NB4 (cell line): ENCODE measurements around the gene C4orf33.
"Not testable (repeated sequence)": the region's sequence is repeated elsewhere in the genome, so short reads cannot be mapped to it uniquely, and the experiment has no call there.

Source experiments
- DNase-seq: peaks from one replicate; pipeline ENCODE4 v3.0.0; 2010; ENCODE audit warnings: low read depth
- H3K4me3 ChIP-seq: one replicate; pipeline ENCODE4 v1.5.1; 2011; ENCODE audit warnings: mild to moderate bottlenecking, low read depth, low read length, moderate library complexity
- CTCF ChIP-seq: IDR thresholded peaks from one replicate; pipeline ENCODE4 v1.5.1; 2012; ENCODE audit warnings: low read depth, low read length
- MYC ChIP-seq: IDR thresholded peaks from 2 replicates; pipeline ENCODE4 v1.6.1; 2011; ENCODE audit warnings: low read depth, low read length
- POLR2A ChIP-seq: IDR thresholded peaks from 2 replicates; pipeline ENCODE4 v1.6.1; 2011; ENCODE audit warnings: mild to moderate bottlenecking; ENCODE audit not compliant: insufficient read length; ENCODE audit errors: extremely low read depth
- TF ChIP-seq, protein P1 (sequence below): IDR thresholded peaks from 2 replicates; pipeline ENCODE4 v1.6.1; 2011; ENCODE audit warnings: low read depth, low read length

C4orf33 gene

DNA sequence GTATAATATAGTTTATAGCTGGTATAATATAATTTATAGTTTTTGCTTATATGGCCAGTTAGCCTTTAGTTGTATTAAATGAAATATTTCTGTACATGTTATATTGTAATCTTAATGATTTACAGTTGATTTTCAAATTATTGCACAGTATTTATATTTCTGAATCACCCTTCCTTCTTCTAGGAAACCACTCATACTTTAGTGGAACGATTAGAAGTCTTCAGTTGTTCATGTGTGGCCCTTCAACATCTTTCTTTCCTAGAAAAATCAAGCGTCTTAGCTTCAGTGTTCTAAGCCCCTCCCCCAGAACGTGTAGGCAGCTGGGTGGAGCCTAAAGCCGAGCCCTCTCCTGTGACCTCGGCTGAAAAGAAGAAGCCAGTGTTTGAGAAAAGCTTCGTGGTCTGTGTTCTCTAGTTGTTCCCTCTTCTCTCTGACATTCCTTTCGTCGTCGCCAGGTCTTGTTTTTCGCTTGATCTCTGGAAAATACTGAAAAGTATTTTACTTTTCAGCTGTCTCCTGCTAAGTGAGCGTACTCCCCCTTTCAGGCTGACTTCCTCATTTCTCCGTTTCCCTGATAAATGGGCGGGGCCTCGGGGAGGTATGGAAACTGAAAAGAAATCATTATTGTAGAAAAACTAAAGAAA is at the start of gene C4orf33:
TSS of gene C4orf33 (plus strand) at position 342 of the 644 bp plus-strand sequence. CDS start 6,459 bp downstream, outside the sequence.
- peak within 1 kb of the TSS; percentile 86 for H3K4me3 ChIP-seq
- TF ChIP-seq, protein P1, sequence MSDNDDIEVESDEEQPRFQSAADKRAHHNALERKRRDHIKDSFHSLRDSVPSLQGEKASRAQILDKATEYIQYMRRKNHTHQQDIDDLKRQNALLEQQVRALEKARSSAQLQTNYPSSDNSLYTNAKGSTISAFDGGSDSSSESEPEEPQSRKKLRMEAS, result no peak
- 0 out of 2 replicates have a peak, but pooled peaks have one; percentile 19 for TF ChIP-seq MYC
- peak; percentile 81 for DNase-seq

DNA sequence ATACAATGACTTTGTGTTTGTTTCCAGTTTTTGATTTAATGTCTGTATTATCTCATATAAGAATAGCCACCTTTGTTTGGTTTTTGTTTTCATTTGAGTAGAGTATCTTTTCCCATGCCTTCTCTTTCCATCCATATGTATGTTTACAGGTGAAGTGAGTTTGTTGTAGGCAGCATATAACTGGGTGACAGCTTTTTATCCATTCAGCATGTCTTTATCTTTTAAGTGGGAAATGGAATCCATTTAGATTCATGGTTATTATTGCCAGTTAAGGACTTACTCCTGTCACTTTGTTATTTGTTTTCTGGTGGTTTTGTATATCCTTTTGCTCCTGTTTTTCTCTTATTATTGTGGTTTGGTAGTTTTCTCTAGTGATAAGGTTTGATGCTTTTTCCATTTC is 36.9 kb upstream of the C4orf33 start:
- TF ChIP-seq MYC, result no peak
- TF ChIP-seq CTCF, result no peak
- no peak for TF ChIP-seq POLR2A
- TF ChIP-seq, protein P1, result no peak
- no peak for DNase-seq

DNA sequence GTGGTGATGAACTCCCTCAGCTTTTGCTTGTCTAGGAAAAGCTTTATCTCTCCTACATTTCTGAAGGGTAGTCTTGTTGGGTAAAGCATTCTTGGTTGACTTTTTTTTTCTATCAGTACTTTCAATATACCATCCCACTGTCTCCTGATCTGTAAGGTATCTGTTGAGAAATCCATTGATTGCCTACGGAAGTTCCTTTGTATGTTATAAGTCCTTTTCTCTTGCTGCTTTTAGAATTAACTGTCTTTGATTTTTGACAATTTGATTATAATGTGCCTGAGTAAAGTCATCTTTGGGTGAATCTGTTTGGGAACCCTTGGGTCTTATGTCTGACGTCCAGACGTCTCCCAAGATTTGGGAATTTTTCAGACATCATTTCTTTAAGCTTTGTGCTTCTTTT is 33.4 kb upstream of the C4orf33 start:
- TF ChIP-seq POLR2A (no peak), CTCF (no peak), MYC (no peak)
- TF ChIP-seq, protein P1, result no peak
- no peak overlapping the region for H3K4me3 ChIP-seq
- no peak for DNase-seq

More for the DNA sequence above, 36.9 kb upstream of the C4orf33 start:
- no peak overlapping the region for H3K4me3 ChIP-seq

- H3K4me3 ChIP-seq, result no peak overlapping the region
- TF ChIP-seq MYC (no peak), POLR2A (no peak), CTCF (no peak)
- TF ChIP-seq, protein P1, result no peak
- no peak for DNase-seq
These were observed 32.3 kb upstream of the C4orf33 start for GRCh38 chr4:129063640-129064039.

DNA sequence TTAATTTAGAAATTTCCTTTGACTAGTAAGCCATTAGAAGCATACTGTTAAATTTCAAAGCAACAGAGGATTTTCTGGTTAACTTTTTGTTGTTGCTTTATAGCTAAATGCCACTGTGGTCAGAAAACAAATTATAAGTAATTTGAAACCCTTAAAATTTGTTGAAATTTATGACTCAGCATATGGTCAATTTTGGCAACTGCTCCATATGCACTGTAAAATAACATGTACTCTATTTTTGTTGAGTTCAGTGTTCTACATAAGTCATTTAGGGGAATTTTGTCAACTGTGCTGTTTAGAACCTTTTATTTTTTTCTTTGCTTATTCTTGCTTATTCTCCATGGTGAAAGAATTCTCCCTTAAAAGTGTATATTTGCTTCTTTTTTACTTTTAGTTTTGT is 31.2 kb upstream of the C4orf33 start:
- DNase-seq, result no peak
- no peak for TF ChIP-seq POLR2A
- TF ChIP-seq MYC, result no peak
- TF ChIP-seq, protein P1, result no peak
- TF ChIP-seq CTCF, result no peak
- H3K4me3 ChIP-seq, result no peak overlapping the region

DNA sequence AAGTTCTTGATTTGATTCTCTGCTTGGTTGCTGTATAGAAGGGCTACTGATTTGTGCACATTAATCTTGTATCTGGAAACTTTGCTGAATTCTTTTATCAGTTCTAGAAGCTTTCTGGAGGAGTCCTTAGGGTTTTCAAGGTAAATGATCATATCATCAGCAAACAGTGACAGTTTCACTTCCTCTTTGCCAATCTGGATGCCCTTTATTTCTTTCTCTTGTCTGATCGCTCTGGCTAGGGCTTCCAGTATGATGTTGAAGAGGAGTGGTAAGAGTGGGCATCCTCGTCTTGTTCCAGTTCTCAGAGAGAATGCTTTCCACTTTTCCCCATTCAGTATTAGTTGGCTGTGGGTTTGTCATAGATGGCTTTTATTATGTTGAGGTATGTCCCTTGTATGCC is 26.4 kb upstream of the C4orf33 start:
- not testable (repeated sequence) for H3K4me3 ChIP-seq

GRCh38 chr4:129077326-129077725 is 18.6 kb upstream of the C4orf33 start:
- TF ChIP-seq POLR2A (no peak), CTCF (no peak), MYC (no peak)
- TF ChIP-seq, protein P1, result no peak
- no peak overlapping the region for H3K4me3 ChIP-seq
- DNase-seq, result no peak

More for the DNA sequence above, 26.4 kb upstream of the C4orf33 start:
- peak; percentile 24 for DNase-seq
